HEK293 (cell line): ENCODE measurements around the gene ERCC5.

Experiments used
- CTCF ChIA-PET: fragments of 350-600 bp; formaldehyde crosslinking; extraction: SDS; loops from one replicate; lab custom pipeline; 2021; ENCODE audit warnings: antibody characterized with exemption; lab: Yijun Ruan, JAX
- POLR2A ChIA-PET: fragments of 300-600 bp; formaldehyde crosslinking; extraction: SDS; loops from one replicate; lab custom pipeline; 2020; ENCODE audit warnings: antibody characterized with exemption, inconsistent platforms; lab: Yijun Ruan, JAX
- H3K27ac ChIP-seq: fragments of 200-500 bp; sonication (Bioruptor generic); 2 replicates; pipeline ENCODE4 v1.5.1; 2014; ENCODE audit warnings: low read depth, low read length, control low read depth, inconsistent platforms; ENCODE audit errors: extremely low read depth
- H3K36me3 ChIP-seq, 2 experiments: fragments of 200-500 bp in 1 of 2; sonication (Bioruptor generic) in 1 of 2; 1 replicate in 1 of 2; 2 replicates in 1 of 2; pipeline ENCODE4 v1.5.1; 2014 to 2017; ENCODE audit warnings: inconsistent platforms in 2 of 2, low read length in 2 of 2; ENCODE audit not compliant: control insufficient read depth in 2 of 2, insufficient read depth in 1 of 2
- H3K4me1 ChIP-seq: fragments of 200-500 bp; sonication (Bioruptor generic); 2 replicates; pipeline ENCODE4 v1.5.1; 2014; ENCODE audit warnings: mild to moderate bottlenecking, low read length, inconsistent platforms; ENCODE audit not compliant: control insufficient read depth, insufficient read depth
- H3K4me3 ChIP-seq: 2 replicates; pipeline ENCODE4 v1.5.1; 2011; ENCODE audit warnings: low read depth, mild to moderate bottlenecking, control low read depth, low read length, moderate library complexity
- H3K9me3 ChIP-seq: fragments of 200-500 bp; sonication (Bioruptor generic); 2 replicates; pipeline ENCODE4 v1.5.1; 2014; ENCODE audit warnings: low read depth, low read length, inconsistent platforms; ENCODE audit not compliant: control insufficient read depth, insufficient read depth
- FEZF1 ChIP-seq: fragments of 450-650 bp; formaldehyde crosslinking; IDR thresholded peaks from 2 replicates; pipeline ENCODE4 v1.5.1; 2016; ENCODE audit warnings: missing biosample characterization, missing genetic modification characterization
- MEIS1 ChIP-seq: sonication (generic); formaldehyde crosslinking; IDR thresholded peaks from 2 replicates; pipeline ENCODE4 v1.8.1; 2022; ENCODE audit warnings: missing genetic modification reagents, mild to moderate bottlenecking, borderline replicate concordance
- TRIM28 ChIP-seq: IDR thresholded peaks from 2 replicates; pipeline ENCODE4 v1.6.1; 2011; ENCODE audit warnings: low read length, control low read depth, borderline replicate concordance
- ZBTB20 ChIP-seq: fragments of 450-650 bp; formaldehyde crosslinking; IDR thresholded peaks from 2 replicates; pipeline ENCODE4 v1.5.1; 2016; ENCODE audit warnings: missing biosample characterization, missing genetic modification characterization
- ZNF138 ChIP-seq: fragments of 450-650 bp; formaldehyde crosslinking; IDR thresholded peaks from 2 replicates; pipeline ENCODE4 v1.5.1; 2016; ENCODE audit warnings: missing biosample characterization, missing genetic modification characterization, borderline replicate concordance
- ZNF146 ChIP-seq: fragments of 450-650 bp; formaldehyde crosslinking; IDR thresholded peaks from 2 replicates; pipeline ENCODE4 v1.5.1; 2016; ENCODE audit warnings: missing biosample characterization, missing genetic modification characterization
- ZNF341 ChIP-seq: fragments of 450-650 bp; formaldehyde crosslinking; IDR thresholded peaks from 2 replicates; pipeline ENCODE4; 2016; ENCODE audit warnings: low read depth, missing biosample characterization, missing genetic modification characterization
- ZNF521 ChIP-seq: fragments of 450-650 bp; formaldehyde crosslinking; IDR thresholded peaks from 2 replicates; pipeline ENCODE4 v1.5.1; 2017; ENCODE audit warnings: missing biosample characterization, mild to moderate bottlenecking, missing genetic modification characterization
- ZNF561 ChIP-seq: fragments of 450-650 bp; IDR thresholded peaks from 2 replicates; pipeline ENCODE4 v1.5.1; 2018; ENCODE audit warnings: missing biosample characterization, missing genetic modification characterization, borderline replicate concordance
- ZNF585B ChIP-seq: fragments of 450-650 bp; formaldehyde crosslinking; IDR thresholded peaks from 2 replicates; pipeline ENCODE4 v1.5.1; 2016; ENCODE audit warnings: missing biosample characterization, missing genetic modification characterization
- ZNF596 ChIP-seq: fragments of 450-650 bp; IDR thresholded peaks from 2 replicates; pipeline ENCODE4 v1.5.0; 2018; ENCODE audit warnings: missing biosample characterization, mild to moderate bottlenecking, missing genetic modification characterization, moderate library complexity
- ZNF623 ChIP-seq: fragments of 450-650 bp; formaldehyde crosslinking; IDR thresholded peaks from 2 replicates; pipeline ENCODE4 v1.5.1; 2016; ENCODE audit warnings: missing biosample characterization, missing genetic modification characterization
- ZNF624 ChIP-seq: fragments of 450-650 bp; formaldehyde crosslinking; IDR thresholded peaks from 2 replicates; pipeline ENCODE4 v1.5.1; 2017; ENCODE audit warnings: missing biosample characterization, missing genetic modification characterization
- ZNF660 ChIP-seq: fragments of 450-650 bp; IDR thresholded peaks from 2 replicates; pipeline ENCODE4 v1.5.1; 2018; ENCODE audit warnings: missing biosample characterization, mild to moderate bottlenecking, missing genetic modification characterization
- ZNF701 ChIP-seq: fragments of 450-650 bp; formaldehyde crosslinking; IDR thresholded peaks from 2 replicates; pipeline ENCODE4 v1.5.1; 2016; ENCODE audit warnings: missing biosample characterization, missing genetic modification characterization
- ZNF76 ChIP-seq: fragments of 450-650 bp; formaldehyde crosslinking; IDR thresholded peaks from 2 replicates; pipeline ENCODE4; 2016; ENCODE audit warnings: low read depth, missing biosample characterization, missing genetic modification characterization, borderline replicate concordance
- ZNF768 ChIP-seq: fragments of 450-650 bp; formaldehyde crosslinking; IDR thresholded peaks from 2 replicates; pipeline ENCODE4 v1.5.1; 2018; ENCODE audit warnings: missing biosample characterization, mild to moderate bottlenecking, missing genetic modification characterization
- TF ChIP-seq, protein P1 (sequence below): fragments of 450-650 bp; formaldehyde crosslinking; IDR thresholded peaks from 2 replicates; pipeline ENCODE4 v1.5.1; 2017; ENCODE audit warnings: missing biosample characterization, missing genetic modification characterization
- TF ChIP-seq, protein P2 (sequence below): fragments of 450-650 bp; formaldehyde crosslinking; IDR thresholded peaks from 2 replicates; pipeline ENCODE4 v1.5.1; 2016; ENCODE audit warnings: missing biosample characterization, missing genetic modification characterization

ERCC5 gene

DNA sequence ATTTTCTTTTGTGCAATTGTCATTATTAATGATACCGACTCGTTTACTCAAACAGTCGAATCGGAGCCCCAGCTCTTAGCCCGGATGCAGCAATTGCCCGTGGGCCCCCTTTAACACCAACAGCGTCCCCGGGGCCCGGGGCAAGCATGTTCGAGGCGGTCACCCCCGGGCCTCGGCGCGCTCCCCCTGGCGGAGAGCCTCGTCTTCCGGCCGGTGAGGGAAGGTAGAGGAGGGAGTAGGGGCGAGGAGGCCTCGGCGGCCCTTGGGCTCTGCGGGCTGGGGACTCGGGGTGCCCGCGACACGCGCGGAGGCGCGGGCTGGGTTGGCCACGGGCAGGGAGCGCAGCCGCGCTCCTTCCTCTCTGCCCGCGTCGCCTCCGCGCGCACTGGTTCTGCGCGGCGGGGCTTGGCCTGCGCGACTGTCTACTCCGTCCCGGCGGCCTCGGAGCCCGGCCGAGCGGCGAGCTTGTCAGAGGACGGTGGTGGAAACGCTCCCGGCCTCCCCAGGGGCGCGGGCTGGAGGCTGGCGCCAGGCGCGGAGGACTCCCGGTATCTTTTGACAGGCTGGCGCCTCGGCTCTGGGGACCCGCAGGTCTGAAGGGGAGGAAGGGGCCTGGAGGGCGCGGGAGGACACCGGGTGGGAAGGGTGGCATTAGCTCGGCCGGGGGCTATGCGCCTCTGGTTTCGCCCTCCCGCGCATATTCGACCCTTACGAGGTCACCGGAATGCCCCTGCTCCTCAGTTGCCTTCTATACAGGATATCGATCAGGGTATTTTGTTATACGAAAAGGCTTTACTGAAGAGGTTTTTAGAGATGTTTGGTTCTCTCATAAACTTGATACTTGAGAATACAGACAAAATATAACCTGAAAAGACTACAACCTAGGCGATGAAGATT is 45.4 kb upstream of the ERCC5 start (continued):
- TF ChIP-seq ZNF138 (tag by site-specific recombination) (no peak), ZNF701 (tag by site-specific recombination) (no peak), ZNF624 (tag by site-specific recombination) (no peak), TRIM28 (no peak), ZNF585B (tag by site-specific recombination) (no peak), ZNF521 (tag by site-specific recombination) (no peak), ZNF341 (peak; percentile 76), ZBTB20 (tag by site-specific recombination) (peak; percentile 99), ZNF76 (tag by site-specific recombination) (peak; percentile 67; the same call in 1 of the 2 replicates), ZNF768 (tag by site-specific recombination) (no peak), ZNF623 (tag by site-specific recombination) (no peak), ZNF561 (peak; percentile 82; the same call in 1 of the 2 replicates), ZNF596 (tag by site-specific recombination) (0 out of 2 replicates have a peak, but pooled peaks have one; percentile 19), FEZF1 (tag by site-specific recombination) (no peak), MEIS1 (CRISPR knock-in tag) (no peak)
- TF ChIP-seq, protein P1, sequence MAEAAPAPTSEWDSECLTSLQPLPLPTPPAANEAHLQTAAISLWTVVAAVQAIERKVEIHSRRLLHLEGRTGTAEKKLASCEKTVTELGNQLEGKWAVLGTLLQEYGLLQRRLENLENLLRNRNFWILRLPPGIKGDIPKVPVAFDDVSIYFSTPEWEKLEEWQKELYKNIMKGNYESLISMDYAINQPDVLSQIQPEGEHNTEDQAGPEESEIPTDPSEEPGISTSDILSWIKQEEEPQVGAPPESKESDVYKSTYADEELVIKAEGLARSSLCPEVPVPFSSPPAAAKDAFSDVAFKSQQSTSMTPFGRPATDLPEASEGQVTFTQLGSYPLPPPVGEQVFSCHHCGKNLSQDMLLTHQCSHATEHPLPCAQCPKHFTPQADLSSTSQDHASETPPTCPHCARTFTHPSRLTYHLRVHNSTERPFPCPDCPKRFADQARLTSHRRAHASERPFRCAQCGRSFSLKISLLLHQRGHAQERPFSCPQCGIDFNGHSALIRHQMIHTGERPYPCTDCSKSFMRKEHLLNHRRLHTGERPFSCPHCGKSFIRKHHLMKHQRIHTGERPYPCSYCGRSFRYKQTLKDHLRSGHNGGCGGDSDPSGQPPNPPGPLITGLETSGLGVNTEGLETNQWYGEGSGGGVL, result no peak
- TF ChIP-seq, protein P2, sequence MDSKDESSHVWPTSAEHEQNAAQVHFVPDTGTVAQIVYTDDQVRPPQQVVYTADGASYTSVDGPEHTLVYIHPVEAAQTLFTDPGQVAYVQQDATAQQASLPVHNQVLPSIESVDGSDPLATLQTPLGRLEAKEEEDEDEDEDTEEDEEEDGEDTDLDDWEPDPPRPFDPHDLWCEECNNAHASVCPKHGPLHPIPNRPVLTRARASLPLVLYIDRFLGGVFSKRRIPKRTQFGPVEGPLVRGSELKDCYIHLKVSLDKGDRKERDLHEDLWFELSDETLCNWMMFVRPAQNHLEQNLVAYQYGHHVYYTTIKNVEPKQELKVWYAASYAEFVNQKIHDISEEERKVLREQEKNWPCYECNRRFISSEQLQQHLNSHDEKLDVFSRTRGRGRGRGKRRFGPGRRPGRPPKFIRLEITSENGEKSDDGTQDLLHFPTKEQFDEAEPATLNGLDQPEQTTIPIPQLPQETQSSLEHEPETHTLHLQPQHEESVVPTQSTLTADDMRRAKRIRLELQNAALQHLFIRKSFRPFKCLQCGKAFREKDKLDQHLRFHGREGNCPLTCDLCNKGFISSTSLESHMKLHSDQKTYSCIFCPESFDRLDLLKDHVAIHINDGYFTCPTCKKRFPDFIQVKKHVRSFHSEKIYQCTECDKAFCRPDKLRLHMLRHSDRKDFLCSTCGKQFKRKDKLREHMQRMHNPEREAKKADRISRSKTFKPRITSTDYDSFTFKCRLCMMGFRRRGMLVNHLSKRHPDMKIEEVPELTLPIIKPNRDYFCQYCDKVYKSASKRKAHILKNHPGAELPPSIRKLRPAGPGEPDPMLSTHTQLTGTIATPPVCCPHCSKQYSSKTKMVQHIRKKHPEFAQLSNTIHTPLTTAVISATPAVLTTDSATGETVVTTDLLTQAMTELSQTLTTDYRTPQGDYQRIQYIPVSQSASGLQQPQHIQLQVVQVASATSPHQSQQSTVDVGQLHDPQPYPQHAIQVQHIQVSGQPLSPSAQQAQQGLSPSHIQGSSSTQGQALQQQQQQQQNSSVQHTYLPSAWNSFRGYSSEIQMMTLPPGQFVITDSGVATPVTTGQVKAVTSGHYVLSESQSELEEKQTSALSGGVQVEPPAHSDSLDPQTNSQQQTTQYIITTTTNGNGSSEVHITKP (tag by site-specific recombination), result peak; percentile 76

DNA sequence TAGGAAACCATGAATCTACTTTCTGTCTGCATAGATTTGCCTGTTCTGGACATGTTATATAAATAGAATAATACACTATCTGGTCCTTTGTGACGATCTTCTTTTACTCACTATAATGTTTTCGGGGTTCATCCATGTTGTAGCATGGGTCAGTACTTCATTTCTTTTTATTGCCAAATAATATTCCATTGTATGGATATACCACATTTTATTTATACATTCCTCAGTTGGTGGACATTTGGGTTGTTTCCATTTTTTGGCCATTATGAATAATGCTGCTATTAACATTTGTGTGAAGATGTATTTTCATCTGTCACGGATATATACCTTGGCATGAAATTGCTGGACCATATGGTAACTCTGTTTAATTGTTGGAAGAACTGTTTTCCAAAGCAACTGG is 40.2 kb upstream of the ERCC5 start:
- Histone ChIP-seq H3K27ac (no peak overlapping the region), H3K4me3 (no peak overlapping the region), H3K4me1 (no peaks in the 10 kb centered on the region), H3K36me3 (peaks cover 0 to 3% of the 10 kb centered on the region in 2 experiments; a peak in 2 of 3 replicates), H3K9me3 (no peaks in the 10 kb centered on the region)
- TF ChIP-seq ZNF660 (tag by site-specific recombination) (no peak), ZNF146 (tag by site-specific recombination) (peak; percentile 68; the same call in 1 of the 2 replicates)
- ChIA-PET POLR2A (no interaction called here), CTCF (no interaction called here)
